ENCODE measurements around the gene AKAP6. TPM values are rescaled to one million over a fixed set of nuclear protein-coding genes. Genes with fewer than 3 reads are reported as not detected.

AKAP6 gene
- total RNA-seq, 1 donor from 2014 or later, result 0.53 TPM

- no peak for ATAC-seq (ENCODE audit: low read depth)
- H3K27ac Mint-ChIP-seq, result no peak overlapping the region
- H3K4me1 Mint-ChIP-seq, result no peaks in the 10 kb centered on the region
- intact Hi-C loops (cut with micrococcal nuclease), result no loop called here
- H3K9me3 Mint-ChIP-seq, result no peaks in the 10 kb centered on the region
- no peaks in the 10 kb centered on the region for H3K27me3 Mint-ChIP-seq
- no peak for TF ChIP-seq CTCF (IDR thresholded peaks at IDR 0.05)
- no peak for DNase-seq
- no peak overlapping the region for H3K4me3 Mint-ChIP-seq
- no peaks in the 10 kb centered on the region for H3K36me3 Mint-ChIP-seq (ENCODE audit: low read depth)
- ChIA-PET CTCF (no interaction called here), POLR2A (no interaction called here)
Measured at GRCh38 chr14:32300136-32300535, 29.0 kb upstream of the AKAP6 start.

- intact Hi-C loops (cut with micrococcal nuclease), result no loop called here
- H3K4me3 Mint-ChIP-seq, result no peak overlapping the region
- no peaks in the 10 kb centered on the region for H3K9me3 Mint-ChIP-seq
- no peak for TF ChIP-seq CTCF (IDR thresholded peaks at IDR 0.05)
- no peaks in the 10 kb centered on the region for H3K27me3 Mint-ChIP-seq
- ATAC-seq (ENCODE audit: low read depth) (no peak), DNase-seq (no peak)
- ChIA-PET CTCF (no interaction called here), POLR2A (no interaction called here)
- no peaks in the 10 kb centered on the region for H3K4me1 Mint-ChIP-seq
- H3K27ac Mint-ChIP-seq, result no peak overlapping the region
- no peaks in the 10 kb centered on the region for H3K36me3 Mint-ChIP-seq (ENCODE audit: low read depth)
Measured at GRCh38 chr14:32303865-32304264, 25.2 kb upstream of the AKAP6 start.

- ChIA-PET CTCF (no interaction called here), POLR2A (no interaction called here)
- no peaks in the 10 kb centered on the region for H3K36me3 Mint-ChIP-seq (ENCODE audit: low read depth)
- intact Hi-C loops (cut with micrococcal nuclease), result no loop called here
- no peak for TF ChIP-seq CTCF (IDR thresholded peaks at IDR 0.05)
- DNase-seq, result no peak
- no peaks in the 10 kb centered on the region for H3K9me3 Mint-ChIP-seq
- no peaks in the 10 kb centered on the region for H3K27me3 Mint-ChIP-seq
- H3K4me1 Mint-ChIP-seq, result no peaks in the 10 kb centered on the region
- no peak for ATAC-seq (ENCODE audit: low read depth)
- H3K4me3 Mint-ChIP-seq, result no peak overlapping the region
- no peak overlapping the region for H3K27ac Mint-ChIP-seq
Measured at GRCh38 chr14:32304296-32304695, 24.8 kb upstream of the AKAP6 start.

- CTCF ChIA-PET, result no interaction called here
- no peaks in the 10 kb centered on the region for H3K36me3 Mint-ChIP-seq (ENCODE audit: low read depth)
- POLR2A ChIA-PET, result no interaction called here
- H3K27me3 Mint-ChIP-seq, result no peaks in the 10 kb centered on the region
- no peaks in the 10 kb centered on the region for H3K4me1 Mint-ChIP-seq
- H3K9me3 Mint-ChIP-seq, result no peaks in the 10 kb centered on the region
- no peak overlapping the region for H3K27ac Mint-ChIP-seq
- TF ChIP-seq CTCF (IDR thresholded peaks at IDR 0.05), result no peak
- no peak for DNase-seq
- no peak overlapping the region for H3K4me3 Mint-ChIP-seq
- intact Hi-C loops (cut with micrococcal nuclease), result no loop called here
- no peak for ATAC-seq (ENCODE audit: low read depth)
Measured at GRCh38 chr14:32306549-32306948, 22.5 kb upstream of the AKAP6 start.

GRCh38 chr14:32307881-32308582 lies 21.1 kb upstream of the AKAP6 start:
- ChIA-PET POLR2A (no interaction called here), CTCF (no interaction called here)
- Mint-ChIP-seq H3K4me1 (no peaks in the 10 kb centered on the region), H3K36me3 (ENCODE audit: low read depth) (no peaks in the 10 kb centered on the region), H3K9me3 (no peaks in the 10 kb centered on the region), H3K27me3 (no peaks in the 10 kb centered on the region), H3K27ac (no peak overlapping the region), H3K4me3 (no peak overlapping the region)
- intact Hi-C loops (cut with micrococcal nuclease), result no loop called here
- ATAC-seq (ENCODE audit: low read depth) (no peak), DNase-seq (no peak)
- TF ChIP-seq CTCF (IDR thresholded peaks at IDR 0.05), result no peak
